Karpas-422 (cell line): Measurements from ENCODE around the gene SPTA1. TPM values are rescaled to one million over a fixed set of nuclear protein-coding genes. Genes with fewer than 3 reads are reported as not detected.

Experiments used
- total RNA-seq: library from RNA; depleted of rRNA; stranded (reverse); fragments of >200 nt; shearing (Covaris generic); gene quantifications from 2 replicates; pipeline ENCODE4 v1.2.3, GENCODE V29; 2014; ENCODE audit warnings: low replicate concordance; rRNA removed

The SPTA1 gene
- total RNA-seq, 1 experiment from 2014 or later = not detected

Other genes with a start within 250 kb of the SPTA1 start
- gene OR10K1, start 224.9 kb downstream of the SPTA1 start, total RNA-seq = not detected in 2 replicates
- not detected in 2 replicates for gene OR10R2, start 214.5 kb downstream of the SPTA1 start, total RNA-seq
- not detected in 2 replicates for gene OR6Y1, start 132.3 kb downstream of the SPTA1 start, total RNA-seq
- not detected in 2 replicates for gene OR6P1, start 116.1 kb downstream of the SPTA1 start, total RNA-seq
- not detected in 2 replicates for gene OR10X1, start 106.8 kb downstream of the SPTA1 start, total RNA-seq
- not detected in 2 replicates for gene OR10Z1, start 81.4 kb downstream of the SPTA1 start, total RNA-seq
- not detected in 2 replicates for gene OR6K2, start 13.9 kb upstream of the SPTA1 start, total RNA-seq
- not detected in 2 replicates for gene OR6K3, start 34.0 kb upstream of the SPTA1 start, total RNA-seq
- not detected in 2 replicates for gene OR6K6, start 68.0 kb upstream of the SPTA1 start, total RNA-seq
- gene OR6N1, start 85.5 kb upstream of the SPTA1 start, total RNA-seq = not detected in 2 replicates
- not detected in 2 replicates for gene OR6N2, start 94.5 kb upstream of the SPTA1 start, total RNA-seq
- not detected in 2 replicates for gene MNDA, start 144.6 kb upstream of the SPTA1 start, total RNA-seq
- not detected in 2 replicates for gene PYHIN1, start 244.8 kb upstream of the SPTA1 start, total RNA-seq